NCI-H1092 (cell line): Measurements from ENCODE around the gene CCDC158.
"Not testable (repeated sequence)": the region's sequence is repeated elsewhere in the genome, so short reads cannot be mapped to it uniquely, and the experiment has no call there.

Experiments
- DNase-seq: peaks from one replicate; lab custom pipeline; 2025; lab: John Stamatoyannopoulos, UW

CCDC158 gene

DNA sequence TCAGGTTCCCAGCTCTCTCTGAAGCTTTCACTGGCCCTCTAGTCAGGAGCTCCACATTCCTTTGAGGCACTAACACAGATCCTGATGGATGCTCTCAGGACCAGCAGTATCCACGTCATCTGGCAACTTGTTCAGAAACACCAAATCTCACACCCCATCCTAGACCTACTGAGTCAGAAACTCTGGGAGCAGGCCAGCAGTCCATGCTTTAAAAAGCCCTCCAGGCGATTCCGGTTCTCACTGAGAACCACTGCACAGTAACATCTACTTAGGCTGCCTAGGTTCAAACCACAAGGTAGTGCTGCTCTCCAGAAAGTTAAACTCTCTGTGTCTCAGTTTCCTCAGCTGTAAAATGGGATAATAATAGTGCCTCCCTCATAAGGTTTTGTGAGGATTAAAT lies 55.3 kb downstream of the CCDC158 start:
- no peak for DNase-seq

DNA sequence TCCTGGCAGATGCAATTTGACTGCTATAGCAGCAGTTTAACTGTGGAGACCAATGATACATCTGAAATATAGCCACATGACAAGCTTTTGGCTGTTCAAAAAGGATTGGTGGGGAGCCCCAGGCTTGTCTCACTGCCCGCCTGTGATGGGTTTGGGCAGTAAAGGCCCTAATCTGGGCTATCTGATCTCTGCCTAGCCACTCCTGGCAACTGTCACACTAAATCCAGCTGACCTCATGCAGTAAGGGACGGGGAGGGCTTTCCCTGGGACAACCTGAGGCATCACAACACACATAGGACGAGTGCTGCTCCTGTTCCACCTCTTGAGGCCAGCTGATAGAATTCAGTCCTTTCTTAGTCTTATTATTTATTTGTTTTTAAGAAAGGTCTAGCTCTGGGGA lies 56.2 kb downstream of the CCDC158 start:
- DNase-seq, result no peak

DNA sequence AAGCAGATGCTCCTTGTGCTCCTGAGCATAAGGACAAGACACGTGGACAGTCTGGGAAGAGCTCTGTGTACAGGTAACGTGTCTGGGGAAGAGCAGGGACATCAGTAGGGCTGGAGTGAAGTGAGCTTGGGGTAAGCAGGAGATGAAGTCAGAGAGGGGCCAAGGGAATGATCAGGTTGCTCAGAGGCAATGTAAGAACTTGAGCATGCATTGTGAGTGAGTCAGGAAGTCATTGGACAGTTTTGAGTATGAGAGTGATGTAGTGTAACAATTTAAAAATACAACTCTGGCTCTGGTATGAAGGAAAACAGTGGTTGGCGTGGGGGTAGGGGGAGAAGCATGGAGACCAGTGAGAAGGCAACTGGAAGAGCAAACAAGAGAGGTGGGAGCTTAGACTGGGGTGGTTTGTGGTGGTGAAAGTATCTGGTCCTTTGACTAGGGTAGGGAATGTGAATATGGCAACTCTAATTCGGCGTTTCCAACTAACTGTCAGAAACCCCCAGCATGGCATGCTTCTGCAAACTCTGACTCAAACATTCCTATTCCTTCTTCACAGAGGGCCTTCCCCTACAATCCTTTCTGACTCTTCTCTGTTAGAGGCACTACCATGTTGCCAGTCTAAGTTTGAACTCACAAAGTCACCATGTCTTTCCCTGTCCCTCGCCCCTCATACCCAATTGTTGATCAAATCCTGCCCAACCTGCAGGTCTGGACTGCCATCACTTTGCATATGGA lies 57.2 kb downstream of the CCDC158 start:
- no peak for DNase-seq

DNA sequence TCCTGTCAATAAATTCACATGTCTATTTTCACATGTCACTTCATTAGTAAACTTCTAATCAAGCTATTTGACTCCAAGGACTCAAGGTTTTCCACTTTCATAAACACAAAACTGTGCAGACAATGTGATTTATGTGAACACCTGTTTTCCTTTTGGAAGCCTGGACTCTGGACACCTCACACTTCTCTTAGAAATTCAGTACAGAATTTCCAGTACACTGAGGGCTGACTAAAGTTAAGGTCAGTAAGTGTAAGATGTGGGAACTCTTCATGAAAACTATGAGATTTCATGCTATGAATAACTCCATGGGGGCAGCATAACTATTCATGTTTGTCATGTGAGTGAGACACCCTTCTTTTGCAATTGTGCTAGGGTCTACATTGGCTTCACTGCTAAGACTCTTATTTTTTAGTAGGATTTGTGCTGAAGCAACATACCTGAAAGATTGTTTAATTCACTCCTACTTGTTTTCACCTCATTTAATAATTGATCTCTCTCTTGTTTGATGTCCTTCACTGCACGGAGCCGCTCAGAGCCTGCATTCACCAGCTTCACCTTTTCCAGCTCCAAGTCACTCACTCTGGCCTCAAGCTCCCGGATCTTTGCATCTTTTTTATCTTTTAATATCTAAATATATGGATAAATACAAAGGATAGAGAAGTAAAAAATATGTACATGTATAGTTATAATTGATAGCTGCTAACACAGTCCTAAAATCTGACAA lies 59.1 kb downstream of the CCDC158 start:
- no peak for DNase-seq

DNA sequence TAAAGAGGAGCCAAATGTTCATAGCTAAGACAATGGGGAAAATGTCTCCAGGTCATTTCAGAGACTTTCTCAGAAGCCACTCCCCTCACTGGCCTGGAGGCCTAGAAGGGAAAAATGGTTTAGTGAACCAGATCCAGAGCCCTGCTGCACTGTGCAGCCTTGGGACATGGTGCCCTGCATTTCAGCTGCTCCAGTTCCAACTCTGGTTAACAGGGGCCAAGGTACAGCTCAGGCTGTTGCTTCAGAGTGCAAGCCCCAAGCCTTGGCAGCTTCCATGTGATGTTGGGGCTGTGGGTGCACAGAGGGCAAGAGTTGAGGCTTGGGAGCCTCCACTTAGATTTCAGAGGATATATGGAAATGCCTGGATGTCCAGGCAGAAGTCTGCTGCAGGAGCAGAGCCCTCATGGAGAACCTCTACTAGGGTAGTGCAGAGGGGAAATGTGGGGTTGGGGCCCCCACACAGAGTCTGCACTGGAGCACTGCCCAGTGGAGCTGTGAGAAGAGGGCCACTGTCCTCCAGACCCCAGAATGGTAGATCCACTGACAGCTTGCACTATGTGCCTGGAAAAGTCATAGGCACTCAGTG lies 61.0 kb downstream of the CCDC158 start:
- not testable (repeated sequence) for DNase-seq

DNA sequence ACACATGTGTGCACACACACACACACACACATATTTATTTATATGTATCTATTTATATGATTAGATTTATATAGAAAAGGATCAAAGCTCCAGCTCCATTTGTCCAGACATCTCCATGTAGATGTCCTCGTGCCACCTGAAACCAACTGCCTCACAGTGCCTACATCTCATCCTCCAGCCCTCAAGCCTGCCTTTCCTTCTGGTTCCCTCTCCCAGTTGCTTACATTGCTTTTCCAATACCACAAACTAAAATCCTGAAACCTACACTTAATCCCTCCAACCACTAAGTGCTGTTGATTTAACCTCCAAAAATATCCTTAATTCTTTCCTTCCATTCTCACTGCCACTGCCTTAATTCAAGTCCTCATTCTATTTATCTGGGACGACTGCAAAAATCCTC lies 63.0 kb downstream of the CCDC158 start:
- DNase-seq, result no peak

DNA sequence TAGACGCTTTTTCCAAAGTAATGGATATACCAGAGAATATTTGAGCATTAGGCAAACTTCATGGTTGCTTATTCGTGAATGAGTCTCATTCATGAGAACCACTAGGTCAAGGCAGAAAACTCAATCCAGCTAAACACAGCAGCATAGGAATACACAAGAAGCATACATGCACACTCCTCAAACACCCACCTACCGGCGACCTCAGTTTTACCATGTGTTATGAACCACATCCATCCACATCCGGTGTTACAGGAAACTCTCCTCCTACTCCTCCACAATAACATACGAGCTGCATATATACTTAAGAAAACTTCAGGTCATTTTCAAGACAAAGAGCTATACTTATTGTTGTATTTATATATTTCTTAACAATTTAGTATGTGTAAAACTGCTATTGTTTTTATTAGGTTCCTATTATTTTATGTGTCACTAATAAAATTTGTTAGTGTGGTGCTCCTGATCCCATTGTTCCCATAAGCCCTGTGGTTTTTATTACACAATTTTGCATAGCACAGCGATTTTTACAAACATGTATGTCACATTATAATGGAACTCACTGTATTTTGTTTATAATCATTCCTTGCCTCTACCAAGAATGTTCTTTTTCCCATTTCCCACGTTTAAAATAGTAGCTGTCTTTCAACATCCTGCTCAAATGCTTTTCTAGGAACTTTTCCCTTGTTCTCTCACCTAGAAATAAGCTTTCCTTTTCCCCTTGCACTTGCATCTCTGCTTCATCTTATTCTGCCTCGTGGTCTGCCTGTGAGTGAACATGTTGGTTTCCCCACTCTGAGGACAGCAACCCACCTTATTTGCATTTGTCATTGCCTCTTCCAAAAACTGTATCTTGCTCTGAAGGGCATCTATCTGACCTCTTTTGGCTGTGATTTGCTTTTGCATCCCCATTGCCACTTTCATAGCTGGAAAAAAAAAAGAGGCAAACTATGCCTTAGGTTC lies 66.1 kb downstream of the CCDC158 start:
- no peak for DNase-seq

DNA sequence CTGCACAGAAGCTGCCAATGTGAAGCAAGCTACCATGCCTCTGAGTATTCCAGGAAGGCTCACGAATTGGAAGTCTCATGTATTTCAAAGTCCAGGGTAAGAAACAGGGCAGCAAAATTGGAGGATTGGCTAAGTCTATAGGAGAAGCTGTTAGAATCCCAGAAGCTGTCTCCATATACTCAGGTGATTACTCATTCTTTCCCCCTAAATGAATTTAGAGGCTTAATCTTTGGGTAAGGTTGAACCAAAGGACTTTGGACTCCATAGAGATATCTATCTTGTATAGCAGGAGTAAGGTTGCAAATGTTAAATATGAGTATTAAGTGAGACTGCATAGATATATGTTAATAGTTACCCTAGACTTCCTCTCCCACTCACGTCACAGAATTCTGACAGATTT lies 78.1 kb downstream of the CCDC158 start:
- no peak for DNase-seq

DNA sequence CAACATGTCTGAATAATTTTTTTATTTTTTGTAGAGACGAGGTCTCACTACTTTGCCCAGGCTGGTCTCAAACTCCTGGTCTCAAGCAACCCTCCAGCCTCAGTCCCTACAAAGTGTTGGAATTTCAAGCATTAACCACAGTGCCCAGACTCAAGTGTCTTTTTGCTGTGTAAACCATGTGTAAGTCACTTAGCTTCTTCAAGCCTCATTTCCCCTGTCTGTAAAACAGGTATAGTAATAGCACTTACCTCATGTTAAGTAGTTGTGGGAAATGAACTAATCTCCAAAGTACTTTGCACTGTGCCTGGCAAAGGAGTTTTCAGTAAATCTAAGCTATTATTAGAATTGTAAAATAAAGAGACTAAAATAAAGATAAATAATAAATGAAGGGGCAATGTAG lies 78.8 kb downstream of the CCDC158 start:
- no peak for DNase-seq

DNA sequence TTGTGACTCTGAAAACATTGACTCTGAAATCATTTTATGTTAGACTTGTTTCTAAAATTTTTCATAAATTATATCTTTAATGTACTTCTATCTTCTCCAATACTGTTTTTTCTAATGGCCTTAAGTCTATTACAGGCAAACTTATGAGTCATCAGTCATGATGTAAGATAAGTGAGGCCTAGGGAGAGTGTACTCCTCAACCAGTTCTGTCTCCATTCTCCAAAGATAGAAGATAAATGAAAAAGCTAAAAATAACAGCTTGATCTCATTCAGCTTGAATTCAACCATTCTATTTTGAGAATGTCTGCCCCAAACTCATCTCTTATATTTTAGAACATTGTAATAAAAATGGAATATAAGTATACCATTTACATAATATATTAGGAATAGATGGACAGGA lies 79.9 kb downstream of the CCDC158 start:
- no peak for DNase-seq

DNA sequence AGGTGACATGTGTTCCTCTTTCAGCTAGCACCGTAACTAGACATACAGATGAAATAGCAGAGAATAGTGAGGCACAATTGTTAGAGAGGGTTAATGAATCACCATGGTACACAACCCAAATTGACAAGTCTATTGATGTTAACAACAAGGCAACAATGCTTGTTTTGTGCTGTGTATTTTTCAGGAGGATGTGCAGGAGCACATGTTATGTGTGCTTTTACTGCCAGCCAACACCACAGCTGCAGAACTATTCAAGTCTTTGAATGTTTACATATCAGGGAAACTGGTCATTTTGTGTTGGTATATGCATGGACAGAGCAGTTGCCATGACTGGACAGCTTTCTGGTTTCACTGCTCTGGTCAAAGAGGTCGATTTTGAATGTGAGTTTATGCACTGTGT lies 81.6 kb downstream of the CCDC158 start:
- no peak for DNase-seq

DNA sequence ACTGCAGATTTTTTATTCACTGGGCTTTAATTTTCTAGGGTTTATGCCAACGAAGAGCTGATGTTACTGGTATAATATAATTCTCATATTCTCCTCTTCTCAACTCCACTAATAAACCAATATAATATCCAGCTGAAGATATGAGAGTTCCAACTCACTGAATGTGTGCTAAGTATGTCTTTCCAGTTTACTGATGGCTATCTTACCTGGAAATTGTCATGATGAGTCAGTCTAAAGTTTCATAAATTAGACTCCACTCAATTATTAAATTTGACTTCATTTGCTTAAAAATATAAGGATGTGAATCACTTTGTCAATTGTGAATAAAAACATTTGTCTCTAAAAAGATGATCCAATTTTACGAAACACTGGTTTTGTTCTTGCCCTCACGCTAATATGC lies 86.1 kb downstream of the CCDC158 start:
- no peak for DNase-seq

DNA sequence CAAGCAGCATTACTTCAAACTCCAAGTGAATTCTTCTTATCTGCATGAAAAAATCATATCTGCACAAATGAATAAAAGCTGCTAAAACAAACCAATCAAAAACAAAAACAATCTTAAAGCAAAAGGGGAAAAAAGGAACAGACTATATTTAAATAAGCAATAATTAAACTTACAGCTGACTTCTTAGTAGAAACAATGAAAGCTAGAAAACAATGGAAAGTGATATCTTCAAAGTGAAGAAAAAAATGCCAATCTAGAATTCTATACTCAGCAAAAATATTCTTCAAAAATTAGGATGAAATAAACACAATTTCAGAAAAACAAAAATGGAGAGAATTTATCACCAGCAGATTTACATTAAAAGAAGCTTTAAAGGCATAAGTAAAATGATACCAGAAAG lies 94.4 kb downstream of the CCDC158 start:
- DNase-seq, result no peak

DNA sequence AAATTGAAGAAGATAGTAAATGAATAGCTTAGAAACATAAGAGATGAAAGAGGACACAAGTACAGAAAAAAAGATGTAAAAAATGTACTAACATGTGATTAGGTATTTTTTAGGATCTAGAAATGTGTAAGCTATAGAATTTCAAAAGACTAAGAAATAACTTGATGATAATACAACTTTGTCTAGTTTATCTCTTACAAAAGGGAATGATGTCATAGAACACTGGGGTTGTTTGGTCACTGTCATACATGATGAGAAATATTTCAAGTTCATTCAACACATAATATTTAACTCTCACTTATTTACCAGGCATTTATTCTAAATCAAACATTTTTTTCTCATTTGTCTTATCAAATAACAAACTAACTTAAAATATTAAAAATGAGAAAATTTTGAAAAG lies 95.9 kb downstream of the CCDC158 start:
- no peak for DNase-seq

DNA sequence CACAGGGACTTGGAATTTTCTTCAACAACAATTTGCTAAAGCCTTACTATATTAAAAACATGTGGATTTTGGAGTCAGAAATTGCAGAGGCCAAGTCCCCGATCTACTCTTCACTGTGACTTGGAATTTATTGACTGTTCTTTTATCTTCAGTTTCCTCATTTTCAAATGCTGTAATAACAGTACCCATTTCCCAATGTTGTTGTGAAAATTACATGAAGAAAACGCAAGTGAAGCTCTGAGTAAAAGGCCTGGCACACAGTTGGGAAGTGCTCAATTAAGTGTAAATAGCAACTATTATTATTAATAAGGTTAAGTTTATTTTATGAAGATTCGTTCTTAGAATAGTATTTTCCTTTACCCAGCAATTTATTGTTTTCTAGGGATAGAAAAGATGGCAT lies 98.7 kb downstream of the CCDC158 start:
- DNase-seq, result no peak

DNA sequence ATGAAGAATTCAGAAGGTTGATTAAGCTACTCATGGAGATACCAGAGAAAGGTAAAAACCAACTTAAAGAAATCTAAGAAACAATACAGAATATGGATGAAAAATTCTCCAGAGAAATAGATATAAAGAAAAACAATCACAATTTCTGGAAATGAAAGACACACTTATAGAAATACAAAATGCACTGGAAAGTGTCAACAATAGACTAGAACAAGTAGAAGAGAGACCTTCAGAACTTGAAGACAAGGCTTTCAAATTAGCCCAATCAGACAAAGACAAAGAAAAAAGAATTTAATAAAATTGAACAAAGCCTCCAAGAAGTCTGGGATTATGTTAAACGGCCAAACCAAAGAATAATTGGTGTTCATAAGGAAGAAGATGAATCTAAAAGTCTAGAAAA lies 104.8 kb downstream of the CCDC158 start:
- no peak for DNase-seq

DNA sequence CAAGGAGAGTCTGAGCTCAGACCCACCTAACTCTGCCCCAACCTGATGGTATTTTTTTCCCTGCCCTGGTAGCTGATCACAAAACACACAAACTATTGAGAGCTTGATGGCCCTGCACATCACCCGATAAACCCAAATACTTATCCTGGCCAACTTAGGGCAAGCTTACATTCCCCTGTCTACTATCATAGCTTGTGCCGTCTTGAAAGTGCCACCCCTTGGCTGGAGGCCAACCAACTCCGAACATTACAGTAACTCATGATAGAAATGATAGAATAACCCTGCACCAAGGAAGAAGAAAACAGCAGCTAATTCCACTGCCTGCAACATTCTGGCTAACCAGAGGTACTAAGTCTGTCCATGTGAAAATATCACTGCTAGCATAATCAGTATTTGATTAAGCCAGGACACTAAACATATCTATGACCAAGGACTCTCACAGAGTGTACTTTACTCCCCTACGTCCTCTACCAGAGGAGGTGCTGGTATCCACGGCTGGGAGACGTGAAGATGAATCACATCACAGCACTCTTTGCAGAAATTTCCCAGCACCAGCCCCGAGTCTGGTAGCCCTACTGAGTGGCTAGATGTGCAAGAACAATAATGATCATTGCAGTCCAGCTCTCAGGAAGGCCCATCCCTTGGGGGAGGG lies 105.5 kb downstream of the CCDC158 start:
- no peak for DNase-seq

DNA sequence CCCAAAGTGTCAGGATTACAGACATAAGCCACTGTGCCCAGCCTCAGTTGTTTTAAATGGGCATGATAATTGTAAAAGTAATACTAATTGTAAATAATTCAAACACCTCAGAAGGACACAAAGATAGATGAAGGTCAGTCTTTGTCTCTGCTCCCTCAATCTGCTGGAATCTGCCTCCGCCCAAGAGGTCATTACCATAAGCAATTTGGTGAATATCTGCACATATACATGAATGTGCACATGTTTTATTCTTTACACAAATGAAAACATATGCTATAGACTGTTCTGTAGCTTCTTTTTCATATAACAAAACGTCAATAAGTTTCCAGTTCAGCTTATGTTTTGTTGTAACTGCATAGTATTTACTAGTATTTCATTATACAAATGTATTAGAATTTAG lies 107.4 kb downstream of the CCDC158 start:
- no peak for DNase-seq

DNA sequence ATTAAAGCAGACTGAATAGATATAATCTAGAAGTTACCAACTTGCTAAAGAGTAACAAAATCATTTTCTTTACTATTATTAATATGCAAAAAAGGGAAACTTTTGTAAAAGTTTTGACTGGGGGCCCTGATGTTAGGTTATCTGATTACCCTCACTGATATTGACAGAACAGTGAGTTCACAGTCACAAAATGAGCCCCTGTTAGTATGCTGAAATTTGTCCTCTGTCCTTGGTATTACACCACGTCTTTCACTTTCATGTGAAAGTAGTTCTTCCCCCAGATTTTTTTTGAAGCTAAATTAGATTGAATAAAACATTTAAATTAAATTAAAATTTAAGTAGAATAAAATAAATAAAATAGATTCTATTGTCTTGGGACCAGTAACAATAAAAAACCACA lies 108.5 kb downstream of the CCDC158 start:
- DNase-seq, result no peak

DNA sequence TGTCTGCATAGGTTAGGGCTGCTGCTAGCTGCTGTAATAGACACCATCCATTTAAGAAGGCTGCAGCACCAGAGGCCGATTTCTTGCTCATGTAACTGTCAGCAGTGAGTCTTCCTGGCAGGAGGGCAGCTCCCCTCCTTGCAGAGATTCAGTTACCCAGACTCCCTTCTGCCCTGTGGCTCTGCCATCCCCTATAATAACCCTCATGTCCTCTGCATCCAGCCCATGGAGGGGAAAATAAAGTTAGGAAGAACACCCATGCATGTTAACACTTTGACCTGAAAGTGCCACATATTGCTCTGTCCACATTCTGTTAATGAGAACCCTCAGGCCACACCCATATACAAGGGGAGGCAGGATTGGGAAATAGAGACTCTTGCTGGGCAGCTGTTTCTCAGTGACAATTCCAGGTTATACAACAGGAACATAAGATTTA lies 109.0 kb downstream of the CCDC158 start:
- DNase-seq, result no peak

DNA sequence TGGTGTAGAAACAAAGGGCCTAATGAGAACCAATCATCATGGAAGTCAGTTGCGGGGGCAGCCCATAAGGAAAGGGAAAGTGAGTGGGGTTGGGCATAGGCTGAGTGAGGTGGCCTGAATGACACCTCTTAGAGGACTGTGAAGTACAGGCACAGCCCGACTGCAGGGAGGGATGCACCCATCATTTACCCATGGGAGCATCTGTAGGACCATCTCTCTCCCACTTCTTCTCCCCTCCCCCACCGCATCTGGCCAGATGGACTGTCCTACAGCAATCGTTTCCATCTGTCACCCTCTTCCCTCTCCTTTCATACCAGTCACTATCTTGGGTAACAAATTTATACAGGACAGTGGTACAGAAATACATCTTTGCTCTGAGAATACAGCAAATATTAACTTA lies 110.3 kb downstream of the CCDC158 start:
- DNase-seq, result no peak
